Muscle layer of colon (tissue), 2 donors: ENCODE results near the gene RNLS.

Experiments
- H3K27ac ChIP-seq: one replicate; pipeline ENCODE4 v1.7.0; 2013; ENCODE audit warnings: low read depth, mild to moderate bottlenecking, low read length, moderate library complexity
- H3K27me3 ChIP-seq, 2 donors: one replicate each; pipeline ENCODE4 v1.7.0; 2013; ENCODE audit warnings: low read length in 2 of 2, mild to moderate bottlenecking in 2 of 2; ENCODE audit not compliant: insufficient read depth in 2 of 2, control insufficient read depth in 1 of 2
- H3K36me3 ChIP-seq: one replicate; pipeline ENCODE4 v1.7.0; 2013; ENCODE audit warnings: mild to moderate bottlenecking, low read length; ENCODE audit not compliant: insufficient read depth
- H3K4me1 ChIP-seq: one replicate; pipeline ENCODE4 v1.7.0; 2013; ENCODE audit warnings: mild to moderate bottlenecking, low read length; ENCODE audit not compliant: insufficient read depth
- H3K4me3 ChIP-seq, 2 donors: one replicate each; pipeline ENCODE4 v1.7.0; 2013; ENCODE audit warnings: low read length in 2 of 2, low read depth in 1 of 2, mild to moderate bottlenecking in 1 of 2, moderate library complexity in 1 of 2
- H3K9ac ChIP-seq: one replicate; pipeline ENCODE4 v1.7.0; 2013; ENCODE audit warnings: low read length
- H3K9me3 ChIP-seq: one replicate; pipeline ENCODE4 v1.7.0; 2013; ENCODE audit warnings: mild to moderate bottlenecking, low read length
- donor health status: abdominal sarcoma.
- donor health status: Adenocarcinoma of cecum.

Gene RNLS

DNA sequence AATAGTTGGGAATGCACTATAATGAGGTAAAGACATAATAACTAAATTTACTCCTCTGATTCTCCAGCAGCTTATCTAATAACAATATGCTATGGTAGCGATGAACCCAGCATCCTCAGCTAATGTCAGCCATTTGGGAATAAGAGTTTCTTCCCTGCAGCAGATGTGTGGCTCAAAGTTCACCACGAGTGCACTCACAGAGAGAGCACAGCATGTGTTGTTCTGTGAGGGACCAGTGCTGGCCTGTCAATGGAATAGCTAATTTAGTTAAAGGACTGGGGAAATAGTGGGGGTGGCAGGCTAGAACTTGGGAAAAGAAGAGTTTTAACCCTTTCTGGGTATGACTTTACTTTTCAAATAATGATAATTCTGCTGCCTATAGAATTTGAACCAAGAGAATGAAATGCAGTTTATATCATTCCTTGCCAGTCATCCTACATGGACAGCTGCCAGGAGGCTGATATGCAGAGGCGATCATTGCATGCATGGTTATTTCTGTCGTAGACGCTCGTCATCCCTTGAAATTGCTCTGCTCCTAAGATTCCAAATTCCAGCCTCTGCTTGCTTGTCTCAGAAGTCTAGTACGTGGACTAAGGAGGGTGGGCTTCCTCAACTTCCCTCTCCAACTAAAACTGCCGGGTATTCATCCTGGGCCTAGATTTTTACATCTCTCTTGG lies 355.6 kb downstream of the RNLS start:
- no peaks in the 10 kb centered on the region for H3K9me3 ChIP-seq
- H3K4me1 ChIP-seq, result peaks cover 6% of the 10 kb centered on the region
- H3K9ac ChIP-seq, result no peak overlapping the region
- no peak overlapping the region for H3K4me3 ChIP-seq
- H3K36me3 ChIP-seq, result no peaks in the 10 kb centered on the region
- H3K27ac ChIP-seq, result no peak overlapping the region
- no peaks in the 10 kb centered on the region for H3K27me3 ChIP-seq

GRCh38 chr10:88226891-88227290 lies 356.2 kb downstream of the RNLS start:
- no peaks in the 10 kb centered on the region for H3K9me3 ChIP-seq
- no peak overlapping the region for H3K4me3 ChIP-seq
- H3K4me1 ChIP-seq, result peaks cover under 1% of the 10 kb centered on the region
- no peak overlapping the region for H3K27ac ChIP-seq
- no peak overlapping the region for H3K9ac ChIP-seq
- no peaks in the 10 kb centered on the region for H3K36me3 ChIP-seq
- no peaks in the 10 kb centered on the region for H3K27me3 ChIP-seq

DNA sequence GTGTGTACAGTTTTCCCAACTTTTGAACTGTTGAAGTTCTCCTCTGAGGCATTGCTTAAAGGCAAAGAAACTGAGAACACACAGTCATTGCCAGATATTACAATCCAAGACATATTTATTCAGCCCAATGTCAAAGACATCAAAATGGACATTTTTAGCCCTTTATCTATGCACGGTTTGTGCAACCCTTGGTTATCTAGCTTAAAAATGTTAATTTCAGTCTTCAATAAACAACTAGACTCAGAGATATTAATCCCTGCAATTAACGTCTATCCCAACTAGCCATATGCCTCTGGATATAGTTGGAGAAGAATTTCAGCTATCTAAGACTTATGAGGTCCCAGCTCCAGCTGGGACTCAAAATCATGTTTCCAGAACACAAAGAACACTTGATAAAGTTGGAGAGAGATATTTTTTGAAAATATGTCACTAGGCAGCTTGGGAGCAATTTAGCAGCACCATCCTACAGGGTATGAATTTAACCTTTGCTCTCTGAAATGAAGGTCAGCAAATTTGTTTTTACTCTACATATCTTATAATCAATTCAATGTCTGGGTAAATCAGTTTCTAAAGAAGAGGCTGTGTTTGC lies 357.0 kb downstream of the RNLS start:
- H3K4me1 ChIP-seq, result no peaks in the 10 kb centered on the region
- H3K4me3 ChIP-seq, result no peak overlapping the region
- no peak overlapping the region for H3K9ac ChIP-seq
- H3K9me3 ChIP-seq, result no peaks in the 10 kb centered on the region
- H3K27me3 ChIP-seq, result no peaks in the 10 kb centered on the region
- H3K36me3 ChIP-seq, result no peaks in the 10 kb centered on the region
- no peak overlapping the region for H3K27ac ChIP-seq
